Stimulated activated naive CD4-positive, alpha-beta T cell (primary cell): ENCODE data around the gene DEPP1.
A peak's percentile ranks its signal among the peaks of the same experiment; 100 is the strongest.

ENCODE experiments used
- DNase-seq, 6 experiments: peaks; one replicate each; lab custom pipeline; 2025; lab: John Stamatoyannopoulos, UW

The DEPP1 gene

DNA sequence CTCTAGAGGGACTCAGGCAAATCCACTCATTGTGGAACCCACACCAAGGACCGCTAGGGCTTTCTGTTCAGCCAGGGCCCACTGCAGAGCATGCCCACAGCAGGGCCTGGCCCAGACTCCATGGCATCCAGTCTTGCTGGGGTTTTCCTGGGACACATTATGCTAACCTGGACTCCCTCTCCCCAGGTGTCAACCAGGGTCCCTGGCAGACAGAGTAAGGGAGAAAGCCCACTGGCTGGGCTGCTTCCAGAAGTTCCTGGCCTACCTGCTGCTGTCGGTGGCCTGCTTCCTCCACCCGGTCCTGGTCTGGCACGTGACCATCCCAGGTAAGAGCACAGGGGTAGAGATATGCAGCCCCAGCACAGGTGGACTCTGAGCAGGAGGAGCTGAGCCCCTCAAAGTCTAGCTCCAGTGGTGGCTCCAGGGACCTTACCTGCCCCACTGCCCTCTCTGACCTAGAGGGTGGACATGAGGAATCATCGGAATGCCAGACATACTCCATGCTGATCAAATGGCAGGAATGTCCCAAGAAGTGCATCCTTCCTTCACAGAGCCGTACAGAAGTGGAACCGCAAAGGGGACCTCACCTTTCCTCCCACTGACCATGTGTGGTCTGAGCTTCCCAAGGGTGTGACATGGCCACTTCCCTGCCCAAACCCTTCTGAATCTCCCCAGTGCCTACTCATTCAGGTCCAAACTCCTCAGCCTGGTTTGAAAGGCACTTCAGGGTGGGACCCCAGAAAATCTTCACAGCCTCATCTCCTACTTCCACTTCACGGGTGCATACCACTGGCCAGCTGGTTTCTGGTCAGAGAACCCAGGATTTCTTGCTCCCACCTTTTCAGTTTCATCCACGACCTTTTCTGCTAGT is 44.9 kb downstream of the DEPP1 start:
- no peak for DNase-seq

DNA sequence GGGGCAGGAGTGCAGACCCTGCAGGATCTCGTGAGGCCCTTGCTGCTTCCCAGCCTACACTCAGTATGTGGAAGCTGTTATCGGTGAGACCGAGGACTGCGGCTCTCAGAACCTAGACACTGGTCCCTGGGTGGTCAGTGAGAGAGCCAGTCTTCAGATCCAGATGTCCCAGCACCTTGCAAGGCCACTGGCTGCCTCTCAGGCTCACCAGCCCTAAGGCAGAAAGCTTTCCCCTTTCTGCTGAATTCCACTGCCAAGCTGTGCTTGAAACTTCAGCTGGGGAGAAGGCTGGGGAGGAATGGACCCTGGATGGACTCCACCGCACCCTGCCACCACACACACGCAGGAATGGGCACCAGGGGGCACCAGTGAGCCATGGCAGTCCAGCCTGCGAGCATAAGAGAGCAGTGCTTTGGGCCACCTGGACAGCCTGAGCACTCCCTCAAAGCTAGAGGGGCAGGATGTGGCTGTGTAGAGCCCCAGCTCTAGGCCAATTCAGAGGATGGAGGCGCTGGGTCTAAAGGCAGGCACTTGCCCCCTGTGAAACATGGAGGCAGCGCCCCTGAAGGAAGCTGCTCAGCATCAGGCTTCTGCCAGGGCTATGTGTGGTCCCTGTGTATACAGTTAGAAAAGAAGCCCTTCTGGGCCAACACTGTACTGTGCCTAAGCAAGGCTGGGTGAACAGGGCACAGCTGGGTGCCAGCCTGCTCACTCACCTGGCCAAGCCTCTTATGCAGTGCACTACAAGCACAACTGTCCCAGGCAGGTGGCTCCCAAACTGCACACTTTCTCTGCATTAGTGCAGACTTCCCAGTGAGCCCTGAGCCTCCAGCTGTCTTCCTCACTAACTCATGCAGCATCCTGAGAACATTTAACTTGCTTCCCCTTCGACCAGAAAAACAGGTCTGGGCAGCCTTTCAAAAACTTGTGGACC is 45.8 kb downstream of the DEPP1 start:
- DNase-seq, result peak; percentile 41 to 79 (median 66)

DNA sequence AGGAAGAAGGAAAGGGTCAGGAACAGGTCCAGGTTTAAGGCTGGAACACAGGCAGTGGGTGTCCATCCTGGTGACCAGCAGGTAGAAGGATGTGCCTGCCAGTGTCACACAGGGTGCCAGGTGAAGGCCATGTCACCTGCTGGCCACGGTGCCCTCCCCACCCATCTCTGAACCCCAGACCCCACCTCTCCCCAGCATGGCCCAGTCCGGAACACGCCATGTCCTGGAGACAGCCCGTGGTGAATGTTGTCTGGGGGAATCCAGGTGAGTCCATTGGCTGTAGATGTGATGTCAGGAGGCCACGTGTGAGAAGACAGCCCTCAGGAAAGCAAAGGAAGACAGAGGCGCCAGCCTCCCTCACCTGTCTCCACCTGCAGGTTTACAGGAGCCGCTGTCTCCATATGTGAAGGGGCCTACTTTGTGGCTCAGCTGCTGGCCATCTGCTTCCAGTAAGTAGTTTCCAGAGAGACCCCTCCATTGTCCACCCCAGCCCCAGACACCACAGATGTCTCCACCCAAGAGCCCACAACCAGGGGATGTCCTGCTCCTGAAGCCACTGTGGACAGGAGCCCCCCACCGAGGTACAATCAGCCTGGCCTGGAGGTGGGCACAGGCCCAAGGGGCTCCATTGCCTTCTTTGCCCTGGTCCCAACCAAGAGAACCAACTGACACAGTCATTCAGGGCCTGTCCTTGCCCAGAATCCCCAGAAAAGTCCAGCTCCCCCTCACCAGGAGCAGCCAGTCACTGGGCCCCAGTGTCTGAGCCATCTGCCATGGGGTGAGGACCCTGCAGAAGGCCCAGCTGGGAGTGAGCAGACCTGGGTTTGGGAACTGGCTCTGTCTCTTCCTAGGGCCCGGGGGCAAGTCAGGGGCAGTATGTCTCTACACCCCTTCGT is 46.7 kb downstream of the DEPP1 start:
- DNase-seq, result no peak

DNA sequence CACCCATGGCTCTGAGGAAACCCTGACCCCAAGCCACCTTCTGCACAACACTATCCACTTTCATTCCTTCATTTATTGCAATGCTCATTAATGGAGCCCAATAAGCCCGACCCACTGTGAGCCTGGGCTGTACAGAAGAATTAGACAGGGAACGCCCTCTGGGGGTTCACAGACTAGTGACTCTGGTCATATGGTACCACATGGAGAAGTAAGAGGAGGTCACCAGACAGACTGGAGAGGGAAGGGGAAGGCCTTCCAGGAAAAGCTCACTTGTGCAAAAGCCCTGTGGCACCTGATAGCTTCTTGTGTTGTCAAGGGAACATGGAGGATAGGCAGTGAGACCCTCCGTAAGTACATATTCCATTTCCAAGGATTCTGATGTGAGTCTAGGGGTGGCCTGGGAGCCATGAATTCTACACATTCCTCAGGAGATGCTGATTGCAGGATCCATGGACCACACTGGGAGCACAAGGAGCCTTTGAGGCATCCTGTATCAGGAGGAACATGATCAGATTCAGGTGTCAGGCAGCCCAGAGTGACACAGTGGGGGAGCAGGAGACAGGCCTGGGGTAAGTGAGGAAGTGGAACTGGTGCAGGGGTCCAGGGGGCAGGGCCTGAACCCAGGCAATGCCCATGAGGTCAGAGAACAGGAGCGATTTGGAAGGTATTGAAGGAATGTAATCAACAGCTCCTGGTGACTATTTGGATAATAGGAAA is 47.5 kb downstream of the DEPP1 start:
- no peak for DNase-seq

DNA sequence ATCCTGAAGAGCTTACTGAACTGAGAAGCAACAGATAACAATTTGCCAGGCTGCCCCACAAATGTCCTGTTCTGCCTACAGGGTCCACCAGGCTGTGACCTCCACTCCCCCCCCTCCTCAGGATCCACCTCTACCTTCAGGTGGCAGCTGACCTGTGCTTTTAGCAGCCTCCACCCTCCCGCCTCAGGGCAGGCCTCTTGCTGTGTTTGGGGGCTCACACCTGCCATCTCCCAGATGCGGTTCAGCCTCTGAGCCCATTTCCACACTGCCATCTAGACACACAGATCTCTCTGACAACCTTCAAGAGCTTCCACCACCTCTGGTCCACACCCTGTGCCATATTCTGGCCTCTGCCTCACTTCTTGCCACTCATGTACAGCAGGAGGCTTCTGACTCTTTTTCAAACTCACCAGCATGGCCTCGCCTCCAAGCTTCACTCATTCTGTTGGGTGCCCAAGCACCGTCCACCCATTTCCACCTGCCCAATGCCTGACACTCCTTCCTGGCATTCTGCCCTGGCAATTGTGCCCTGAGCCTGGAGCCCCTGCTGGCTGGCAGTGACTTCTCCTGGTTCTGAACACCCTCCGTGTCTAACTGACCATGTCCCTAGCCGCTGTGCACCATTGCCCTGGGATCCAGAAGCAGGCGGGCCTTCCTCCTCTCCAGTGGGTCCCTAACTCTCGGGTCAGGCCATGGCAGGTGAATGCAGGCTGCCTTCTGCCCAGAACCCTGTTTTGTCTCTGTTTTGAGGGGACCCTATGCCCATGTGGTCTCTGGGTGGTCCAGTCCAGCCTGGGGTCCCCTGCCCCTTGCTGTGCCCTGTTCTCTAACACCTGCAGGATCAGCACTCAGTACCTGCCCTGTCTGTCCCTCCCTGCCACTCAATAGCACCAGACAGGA is 49.0 kb downstream of the DEPP1 start:
- no peak for DNase-seq

DNA sequence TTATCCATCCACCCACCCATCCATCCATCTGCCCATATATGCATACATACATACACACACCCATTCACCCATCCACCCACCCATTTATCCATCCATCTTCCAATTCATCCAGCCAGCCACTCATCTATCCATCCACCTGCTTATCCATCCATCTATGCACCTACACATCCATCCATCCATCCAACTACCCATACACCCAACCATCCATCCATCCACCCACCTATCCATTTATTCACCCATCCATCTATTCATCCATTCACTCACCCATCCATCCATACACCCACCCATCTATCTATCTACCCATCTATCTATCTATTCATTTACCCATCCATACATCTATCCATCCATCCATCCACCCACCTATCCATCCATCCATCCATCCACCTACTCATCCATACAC is 50.1 kb downstream of the DEPP1 start:
- DNase-seq, result no peak

DNA sequence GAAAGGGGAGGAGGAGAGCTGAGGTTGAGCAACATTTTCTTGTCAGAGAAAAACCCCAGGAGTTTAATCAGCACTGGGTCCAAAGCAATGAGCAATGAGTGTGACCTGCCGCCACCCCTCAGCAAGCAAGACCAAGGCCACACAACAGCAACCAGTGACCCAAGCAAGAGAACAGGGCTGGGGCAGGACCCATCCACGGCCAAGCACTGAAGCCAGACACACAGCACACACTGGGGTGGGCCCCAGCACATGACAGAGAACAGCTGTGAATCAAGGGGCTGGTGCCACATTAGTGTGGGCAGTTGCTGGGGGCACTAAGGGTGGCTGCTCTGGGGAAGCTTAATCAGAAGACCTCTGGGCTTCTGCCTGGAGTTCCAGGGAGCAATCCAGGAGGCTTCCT is 51.3 kb downstream of the DEPP1 start:
- DNase-seq, result no peak

DNA sequence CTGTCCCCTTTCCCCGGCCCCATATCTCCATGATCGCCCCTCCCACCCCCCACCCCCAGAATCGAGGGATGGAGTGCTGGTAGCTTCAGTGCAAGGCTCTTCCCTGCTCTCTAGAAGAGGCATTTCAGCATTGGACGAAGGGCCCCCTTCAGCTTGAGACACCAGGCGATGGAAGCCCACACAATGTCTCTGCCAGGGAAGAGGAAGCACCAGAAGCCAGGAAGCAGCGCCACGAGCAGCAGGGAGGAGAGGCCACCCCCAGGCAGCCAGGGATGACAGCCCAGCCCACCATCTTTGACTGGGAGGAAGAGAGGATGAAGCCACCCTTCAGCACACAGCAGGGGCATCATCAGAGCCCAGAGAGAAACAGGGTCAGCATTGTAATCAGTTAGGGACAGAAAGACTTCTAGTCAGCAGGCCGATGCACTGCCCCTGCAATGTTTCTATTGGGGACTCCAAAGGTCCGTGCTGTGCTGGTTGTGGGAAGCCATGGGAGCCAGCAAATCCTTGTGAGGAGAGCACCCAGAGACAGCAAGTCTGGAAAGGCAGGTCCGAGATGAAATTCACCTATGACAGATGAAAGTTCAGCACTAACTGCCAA is 51.8 kb downstream of the DEPP1 start:
- no peak for DNase-seq
